NCI-H1436 (cell line): ENCODE data around the gene TRIM17.
A peak's percentile ranks its signal among the peaks of the same experiment; 100 is the strongest.

Experiments used
- DNase-seq: peaks from one replicate; lab custom pipeline; 2025; lab: John Stamatoyannopoulos, UW

The TRIM17 gene

GRCh38 chr1:228378090-228378872, 38.4 kb downstream of the TRIM17 start:
- peak; percentile 92 for DNase-seq

GRCh38 chr1:228377664-228378089, 39.0 kb downstream of the TRIM17 start:
- no peak for DNase-seq

GRCh38 chr1:228376651-228377631, 39.7 kb downstream of the TRIM17 start:
- no peak for DNase-seq

- DNase-seq: no peak
Measured at GRCh38 chr1:228376262-228376628, 40.4 kb downstream of the TRIM17 start.

GRCh38 chr1:228375578-228376261, 40.9 kb downstream of the TRIM17 start:
- no peak for DNase-seq

- DNase-seq: no peak
Measured at GRCh38 chr1:228374711-228375577, 41.7 kb downstream of the TRIM17 start.

GRCh38 chr1:228373681-228374571, 42.7 kb downstream of the TRIM17 start:
- no peak for DNase-seq

- DNase-seq: no peak
Measured at GRCh38 chr1:228373004-228373680, 43.5 kb downstream of the TRIM17 start.

GRCh38 chr1:228372183-228373003, 44.3 kb downstream of the TRIM17 start:
- DNase-seq: no peak

- no peak for DNase-seq
Measured at GRCh38 chr1:228371741-228372182, 44.9 kb downstream of the TRIM17 start.

GRCh38 chr1:228370941-228371740, 45.5 kb downstream of the TRIM17 start:
- peak; percentile 27 for DNase-seq

- no peak for DNase-seq
Measured at GRCh38 chr1:228370439-228370940, 46.2 kb downstream of the TRIM17 start.

GRCh38 chr1:228369608-228370438, 46.8 kb downstream of the TRIM17 start:
- no peak for DNase-seq

- no peak for DNase-seq
Measured at GRCh38 chr1:228368801-228369607, 47.7 kb downstream of the TRIM17 start.

GRCh38 chr1:228367798-228368791, 48.6 kb downstream of the TRIM17 start:
- no peak for DNase-seq
